Measurements from ENCODE around the gene CYTH1.

The CYTH1 gene

DNA sequence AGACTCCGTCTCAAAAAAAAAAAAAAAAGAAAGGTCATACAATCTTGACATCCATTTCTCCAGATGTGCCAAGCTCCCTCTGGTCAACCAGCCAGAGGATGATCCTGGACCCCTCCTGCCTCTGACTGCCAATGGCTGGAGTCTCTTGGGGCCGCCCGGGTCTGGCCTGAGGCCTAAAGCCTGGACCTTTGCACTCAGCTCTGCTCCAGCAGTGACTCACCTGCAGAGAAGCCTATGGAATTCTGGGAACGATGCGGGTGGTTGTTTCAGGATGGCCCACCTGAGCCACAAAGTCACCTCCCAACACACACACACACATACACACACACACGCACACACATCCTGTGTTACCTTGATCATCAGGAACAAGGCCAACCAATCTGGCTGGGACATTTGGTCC, 140.8 kb downstream of the CYTH1 start:
- DNase-seq, result no peak

DNA sequence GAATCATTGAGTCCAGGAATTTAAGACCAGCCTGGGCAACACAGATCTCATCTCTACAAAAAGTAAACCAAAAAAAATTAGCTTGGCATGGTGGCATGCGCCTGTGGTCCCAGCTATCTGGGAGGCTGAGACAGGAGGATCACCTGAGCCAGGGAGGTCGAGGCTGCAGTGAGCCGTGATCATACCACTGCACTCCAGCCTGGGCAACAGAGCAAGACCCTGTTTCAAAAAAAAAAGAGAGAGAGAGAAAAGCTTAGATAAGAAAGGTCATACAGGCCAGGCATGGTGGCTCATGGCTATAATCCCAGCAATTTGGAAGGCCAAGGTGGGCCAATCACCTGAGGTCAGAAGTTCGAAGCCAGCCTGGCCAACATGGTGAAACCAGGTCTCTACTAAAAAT, 141.4 kb downstream of the CYTH1 start:
- DNase-seq, result no peak

DNA sequence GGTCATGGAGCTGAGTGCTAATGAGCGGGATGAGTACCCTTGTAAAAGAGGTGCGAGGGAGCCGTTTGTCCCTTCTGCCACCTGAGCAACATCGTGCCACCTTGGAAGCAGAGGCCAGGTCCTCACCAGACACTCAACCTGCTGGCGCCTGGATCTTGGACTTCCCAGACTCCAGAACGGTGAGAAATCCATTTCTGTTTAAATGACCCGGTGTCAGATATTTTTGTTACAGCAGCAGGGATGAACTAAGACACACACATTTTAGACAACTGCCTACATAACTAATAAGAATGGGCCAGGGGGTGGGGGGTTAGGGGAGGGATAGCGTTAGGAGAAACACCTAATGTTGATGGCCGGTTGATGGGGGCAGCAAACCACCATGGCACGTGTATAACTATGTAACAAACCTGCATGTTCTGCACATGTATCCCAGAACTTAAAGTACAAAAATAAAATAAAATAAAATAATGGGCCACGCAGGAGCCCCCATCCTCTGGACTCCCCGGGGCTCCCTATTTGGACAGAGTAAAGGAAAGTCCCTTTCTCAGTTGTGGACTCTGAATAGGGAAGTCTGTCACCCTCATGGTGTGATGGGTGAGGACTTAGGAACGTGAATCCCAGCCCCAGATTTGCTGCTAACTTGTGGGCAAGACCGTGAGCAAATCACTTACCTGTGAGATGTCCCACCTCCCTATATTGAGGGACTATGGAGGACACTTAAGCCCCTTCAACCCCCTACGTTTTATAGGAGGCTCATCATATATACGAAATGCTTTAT, 144.2 kb downstream of the CYTH1 start:
- DNase-seq, result no peak

DNA sequence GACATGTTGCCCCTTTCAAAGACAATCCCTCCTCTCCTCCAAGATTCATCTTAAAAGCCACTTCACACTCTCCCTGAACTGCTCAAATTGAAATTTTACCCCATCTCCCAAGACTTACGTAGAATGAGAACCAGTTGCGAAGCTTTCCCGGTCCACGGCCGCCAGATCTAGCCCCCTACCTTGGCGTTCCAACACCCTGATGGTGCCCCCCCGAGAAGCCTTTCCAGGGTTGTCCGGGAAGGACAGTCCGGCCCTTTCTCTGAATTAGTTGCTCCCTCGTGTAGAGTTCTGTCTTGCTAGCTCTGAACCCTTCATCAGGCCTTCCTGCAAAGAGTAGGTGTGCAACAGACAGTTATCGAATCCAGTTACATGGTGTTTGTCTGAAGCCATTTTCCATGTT, 144.9 kb downstream of the CYTH1 start:
- DNase-seq, result no peak

DNA sequence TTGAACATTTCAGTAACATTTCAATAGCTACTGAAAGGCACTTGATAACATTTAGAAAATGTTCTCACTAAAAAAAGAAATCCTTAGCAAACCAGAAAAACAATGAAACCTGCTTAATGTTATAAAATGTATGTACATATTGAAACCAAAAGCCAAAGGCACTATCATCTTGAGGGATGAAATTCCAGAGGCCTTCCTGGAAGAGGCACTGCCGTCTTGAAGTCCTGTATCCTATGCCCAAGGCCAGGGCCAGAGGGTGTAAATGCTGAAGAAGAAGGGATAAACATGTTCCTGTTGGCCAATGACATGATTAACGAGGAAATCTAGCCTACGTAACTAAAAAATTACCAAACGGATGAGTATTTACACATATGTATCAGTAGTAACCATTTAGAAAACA, 147.9 kb downstream of the CYTH1 start:
- no peak for DNase-seq

DNA sequence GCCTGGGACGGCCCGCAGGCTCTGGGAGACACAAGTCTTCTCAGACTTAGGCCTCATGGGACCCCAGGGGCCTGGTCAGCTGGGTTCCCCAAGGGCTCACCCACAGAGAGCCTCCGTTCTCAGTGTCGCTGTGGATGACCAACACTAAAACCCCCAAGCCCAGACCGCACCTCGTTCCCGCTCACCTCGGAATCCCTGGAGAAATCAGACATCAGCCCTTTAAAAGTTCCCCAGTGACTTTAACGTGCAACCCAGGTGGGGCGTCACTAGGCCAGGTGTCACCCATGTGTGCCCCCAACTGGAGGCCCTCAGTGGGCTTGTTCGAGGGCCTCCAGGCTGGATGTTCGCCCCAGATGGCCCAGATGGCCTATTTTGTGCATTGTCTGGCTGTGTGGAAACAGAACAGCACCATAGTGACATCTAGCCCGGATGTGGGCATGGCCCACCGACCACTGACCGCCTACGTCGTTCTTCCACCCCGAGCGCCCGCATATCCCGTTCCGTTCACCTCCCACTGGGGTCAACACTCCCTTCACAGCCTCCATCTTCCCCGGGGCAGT, 152.6 kb downstream of the CYTH1 start:
- no peak for DNase-seq

DNA sequence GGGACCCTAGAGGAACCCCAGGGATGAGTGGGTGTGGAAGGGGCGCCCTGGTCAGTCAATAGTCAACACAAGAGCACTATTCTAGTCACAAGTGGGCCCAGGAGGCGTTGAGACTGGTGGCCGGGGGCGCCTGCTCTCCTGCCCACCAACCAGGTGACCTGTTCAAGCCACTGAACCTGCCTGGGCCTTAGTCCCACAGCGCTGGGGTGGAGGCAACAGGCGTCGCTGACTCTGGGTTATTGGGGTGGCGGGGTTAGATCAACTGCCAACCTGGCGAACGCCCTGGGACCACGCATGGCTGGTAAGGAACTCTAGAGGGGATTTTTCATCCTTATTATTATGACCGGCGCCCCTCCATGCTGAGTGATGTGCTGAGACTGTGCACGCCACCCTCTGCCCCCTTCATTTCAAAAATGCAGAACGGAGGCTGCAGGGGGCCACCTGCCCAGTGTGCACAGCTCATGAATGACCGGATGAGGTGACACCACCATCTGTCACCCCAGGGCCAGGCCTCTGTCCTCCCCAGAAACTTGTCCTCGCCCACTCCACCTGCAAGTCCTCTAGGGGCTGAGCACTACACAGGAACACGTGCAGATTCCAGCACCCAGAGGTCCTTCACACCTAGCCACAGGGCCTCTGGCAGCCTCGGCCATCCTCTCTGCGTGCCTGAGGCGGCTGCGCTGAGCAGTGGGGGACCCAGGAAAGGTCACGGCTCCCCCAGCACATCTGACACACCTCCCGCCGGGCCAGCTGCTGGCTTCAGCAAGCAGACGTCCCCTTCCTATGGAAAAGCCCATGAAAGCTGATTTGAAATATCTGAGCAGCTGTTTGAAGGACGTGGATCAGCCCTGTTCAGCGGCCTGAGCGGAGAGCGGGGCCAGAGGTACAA, 153.3 kb downstream of the CYTH1 start:
- no peak for DNase-seq

DNA sequence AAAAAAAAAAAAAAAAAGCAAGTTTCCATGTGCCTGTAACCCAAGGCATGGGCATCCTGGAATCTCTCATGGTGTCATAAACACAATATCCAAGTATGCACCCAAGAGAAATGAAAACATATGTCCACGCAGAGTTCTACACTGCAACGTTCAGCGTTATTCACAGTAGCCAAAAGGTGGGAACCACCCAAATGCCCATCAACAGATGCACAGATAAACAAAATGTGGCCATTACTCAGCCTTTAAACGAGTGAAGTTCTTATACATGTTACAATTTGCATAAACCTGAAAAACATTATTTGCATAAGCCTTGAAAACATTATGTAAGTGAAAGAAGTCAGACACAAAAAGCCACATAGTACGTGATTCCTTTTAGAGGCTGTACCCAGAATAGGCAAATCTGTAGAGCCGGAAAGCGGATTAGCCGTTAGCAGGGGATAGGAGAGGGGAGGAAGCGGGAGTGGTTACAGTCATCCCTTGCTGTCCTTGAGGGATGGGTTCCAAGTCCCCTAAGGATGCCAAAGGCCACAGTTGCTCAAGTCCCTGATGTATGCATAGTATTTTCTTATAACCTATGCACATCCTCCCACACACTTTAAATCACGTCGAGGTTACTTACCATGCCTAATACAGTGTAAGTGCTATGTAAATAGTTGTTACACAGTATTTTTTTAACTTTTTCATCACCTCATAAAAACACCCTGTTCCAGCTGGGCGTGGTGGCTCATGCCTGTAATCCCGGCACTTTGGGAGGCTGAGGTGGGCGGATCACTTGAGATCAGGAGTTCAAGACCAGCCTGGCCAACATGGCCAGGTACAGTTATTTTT, 157.5 kb downstream of the CYTH1 start:
- DNase-seq, result no peak

Data from activated naive CD4-positive, alpha-beta T cell treated with anti-CD3 and anti-CD28 coated beads, Interleukin-2, amount 50 U/mL, for 16 hours (primary cell).